Endothelial cell of umbilical vein (primary cell): ENCODE measurements around the gene PEX3. TPM values are rescaled to one million over a fixed set of nuclear protein-coding genes. Genes with fewer than 3 reads are reported as not detected.

Source experiments
- BruUV-seq: library from RNA; stranded (reverse); fragments of 400-500 nt; replicated peaks from 2 replicates; lab custom pipeline; 2021; lab: Mats Ljungman, UMichigan
- CTCF ChIA-PET: fragments of 300-600, 350-600 bp; sonication (Branson Sonifier 250); formaldehyde crosslinking; loops from one replicate; lab custom pipeline; 2021; ENCODE audit warnings: antibody characterized with exemption, inconsistent platforms; lab: Charles Lee
- POLR2A ChIA-PET: fragments of 300-600, 350-600 bp; sonication (Branson Sonifier 250); formaldehyde crosslinking; loops from one replicate; lab custom pipeline; 2021; ENCODE audit warnings: antibody characterized with exemption, inconsistent platforms; lab: Charles Lee
- DNase-seq: peaks from one replicate; pipeline ENCODE4 v3.0.0-alpha.2; 2011; ENCODE audit warnings: low read depth, low spot score
- FAIRE-seq: peaks from 2 replicates; lab custom pipeline; 2011; peaks lifted over from hg19 to GRCh38; lab: Jason Lieb, UNC
- H2AFZ ChIP-seq: 2 replicates; pipeline ENCODE4 v1.6.0; 2012; ENCODE audit warnings: low read depth, low read length, control low read depth, inconsistent platforms
- H3K27ac ChIP-seq: 2 replicates; pipeline ENCODE4 v1.5.1; 2011; ENCODE audit warnings: low read depth, mild to moderate bottlenecking, control low read depth, low read length, moderate library complexity; ENCODE audit not compliant: insufficient read depth
- H3K27me3 ChIP-seq, 2 experiments: 2 replicates each; pipeline versions ENCODE4 v1.6.0 to v1.6.1; 2011; ENCODE audit warnings: low read length in 2 of 2, mixed read lengths in 1 of 2; ENCODE audit not compliant: control insufficient read depth in 2 of 2, insufficient read depth in 2 of 2
- H3K36me3 ChIP-seq, 2 experiments: 2 replicates in 1 of 2; 3 replicates in 1 of 2; pipeline ENCODE4 v1.5.1; 2011; ENCODE audit warnings: low read length in 2 of 2, mild to moderate bottlenecking in 1 of 2, moderate library complexity in 1 of 2; ENCODE audit not compliant: control insufficient read depth in 2 of 2, insufficient read depth in 2 of 2; ENCODE audit errors: extremely low read depth in 1 of 2
- H3K4me1 ChIP-seq: 3 replicates; pipeline ENCODE4 v1.5.1; 2011; ENCODE audit warnings: mild to moderate bottlenecking, low read length; ENCODE audit not compliant: control insufficient read depth, insufficient read depth; ENCODE audit errors: extremely low read depth
- H3K4me2 ChIP-seq: 2 replicates; pipeline ENCODE4 v1.6.1; 2011; ENCODE audit warnings: low read length, control low read depth, mixed read lengths; ENCODE audit not compliant: insufficient read depth
- H3K4me3 ChIP-seq, 3 experiments: fragments of 200-600 bp in 1 of 3; sonication (generic), shearing (Covaris generic) in 1 of 3; replicated peaks in 1 of 3; 2 replicates each; pipeline ENCODE4 v1.5.1; 2011 to 2016; ENCODE audit warnings: control low read depth in 3 of 3, low read length in 3 of 3, mild to moderate bottlenecking in 2 of 3, inconsistent platforms in 1 of 3, low read depth in 1 of 3, moderate library complexity in 1 of 3; ENCODE audit not compliant: insufficient read depth in 1 of 3
- H3K79me2 ChIP-seq: 2 replicates; pipeline ENCODE4 v1.6.0; 2012; ENCODE audit warnings: low read length, inconsistent platforms; ENCODE audit not compliant: control insufficient read depth, insufficient read depth
- H3K9ac ChIP-seq: replicated peaks from 2 replicates; pipeline ENCODE3; 2011; ENCODE audit warnings: low read length, control low read depth; ENCODE audit not compliant: insufficient read depth; ENCODE audit errors: extremely low read depth
- H3K9me1 ChIP-seq: replicated peaks from 3 replicates; pipeline ENCODE4 v1.6.0; 2011; ENCODE audit warnings: mild to moderate bottlenecking, low read length; ENCODE audit not compliant: control insufficient read depth, insufficient read depth; ENCODE audit errors: extremely low read depth
- H3K9me3 ChIP-seq: replicated peaks from 2 replicates; pipeline ENCODE4 v1.5.1; 2012; ENCODE audit warnings: low read length, inconsistent platforms; ENCODE audit not compliant: control insufficient read depth, insufficient read depth
- H4K20me1 ChIP-seq: replicated peaks from 2 replicates; pipeline ENCODE3; 2011; ENCODE audit warnings: mild to moderate bottlenecking, low read length; ENCODE audit not compliant: control insufficient read depth, insufficient read depth; ENCODE audit errors: extremely low read depth
- EZH2 ChIP-seq: IDR thresholded peaks from 2 replicates; pipeline ENCODE4 v1.6.1; 2012; ENCODE audit warnings: borderline replicate concordance, low read depth, mild to moderate bottlenecking, moderate library complexity, low read length, inconsistent platforms; ENCODE audit not compliant: severe bottlenecking
- FOS ChIP-seq: IDR thresholded peaks from 2 replicates; pipeline ENCODE4 v1.6.1; 2011; ENCODE audit warnings: mild to moderate bottlenecking, low read length, moderate library complexity, borderline replicate concordance; ENCODE audit not compliant: insufficient read depth
- GATA2 ChIP-seq: IDR thresholded peaks from 2 replicates; pipeline ENCODE4 v1.7.0; 2011; ENCODE audit warnings: low read depth, mild to moderate bottlenecking, moderate library complexity, mixed read lengths, low read length; ENCODE audit not compliant: insufficient read length, insufficient read depth
- JUN ChIP-seq: IDR thresholded peaks from 2 replicates; pipeline ENCODE4 v1.6.1; 2011; ENCODE audit warnings: borderline replicate concordance, low read depth; ENCODE audit not compliant: insufficient read length, insufficient read depth
- MYC ChIP-seq: IDR thresholded peaks from one replicate; pipeline ENCODE4 v1.6.1; 2011; ENCODE audit warnings: mild to moderate bottlenecking, low read depth, low read length
- POLR2A ChIP-seq: IDR thresholded peaks from 2 replicates; pipeline ENCODE4 v1.6.1; 2012; ENCODE audit warnings: low read depth, mild to moderate bottlenecking, control low read depth, low read length
- POLR2AphosphoS5 ChIP-seq: IDR thresholded peaks from 2 replicates; pipeline ENCODE4 v1.6.1; 2012; ENCODE audit warnings: low read depth, mild to moderate bottlenecking, control low read depth, low read length, moderate library complexity; ENCODE audit not compliant: insufficient read depth
- dilution Hi-C: fragments of 300-500 bp; cut with MboI; formaldehyde crosslinking; loops from one replicate; pipeline ENCODE4 v1.15.0; 2019; ENCODE audit warnings: low sequenced_read_pairs; ENCODE audit not compliant: extremely low pct_ligation_motif_present
- intact Hi-C: fragments of 100-400 bp; cut with micrococcal nuclease; formaldehyde crosslinking; loops from one replicate; pipeline ENCODE4 v1.10.0; 2022
- polyA plus RNA-seq, 4 experiments: library from polyadenylated mRNA; depleted of rRNA in 3 of 4; stranded (reverse) in 3 of 4; unstranded in 1 of 4; fragments of >200 nt; gene quantifications; 2 replicates each; pipeline versions ENCODE4 v1.2.1 to v1.2.3, GENCODE V29; 2011 to 2012; ENCODE audit warnings: missing spikeins in 1 of 4
- total RNA-seq: library from RNA; stranded (reverse); gene quantifications from 2 replicates; pipeline ENCODE4 v1.2.3, GENCODE V29; 2021
- TF ChIP-seq, protein P1 (sequence below): IDR thresholded peaks from 2 replicates; pipeline ENCODE4 v1.6.1; 2011; ENCODE audit not compliant: insufficient read depth, insufficient read length
- TF ChIP-seq, protein P2 (sequence below), 2 donors: IDR thresholded peaks; 1 replicate in 1 of 2; 2 replicates in 1 of 2; pipeline ENCODE4 v1.5.1; 2011; ENCODE audit warnings: low read length in 2 of 2, mild to moderate bottlenecking in 2 of 2, moderate library complexity in 2 of 2, control low read depth in 1 of 2, inconsistent platforms in 1 of 2, low read depth in 1 of 2; ENCODE audit not compliant: insufficient read depth in 1 of 2; ENCODE audit errors: extremely low read depth in 1 of 2

Gene PEX3
- total and polyA plus RNA-seq, 2 donors (not counting 3 experiments of a cell fraction or from before 2014, with no cell fraction given), result 8.7 to 21.7 TPM

DNA sequence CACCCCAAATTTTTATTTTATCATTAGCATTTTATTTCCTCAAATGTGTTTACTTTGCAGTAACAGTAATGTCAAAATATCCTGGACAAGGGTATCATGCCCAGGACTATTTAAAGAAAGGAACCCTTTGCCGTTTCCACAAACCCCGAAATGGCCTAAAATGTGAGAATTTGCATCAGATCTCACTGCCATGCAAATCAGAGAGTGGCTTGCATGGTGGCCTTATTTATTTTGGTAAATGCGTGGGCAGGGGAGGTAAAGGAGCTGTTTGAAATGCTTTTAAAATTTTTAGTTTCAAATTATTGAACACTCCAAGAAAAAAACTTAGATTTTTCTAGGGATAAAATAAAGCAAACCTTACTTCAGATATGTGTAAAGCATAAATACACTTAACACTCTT lies 43.9 kb upstream of the PEX3 start:
- Histone ChIP-seq H3K27ac (no peak overlapping the region), H3K9me1 (no peaks in the 10 kb centered on the region), H3K4me2 (no peak overlapping the region), H4K20me1 (no peaks in the 10 kb centered on the region), H3K4me3 (no peak overlapping the region), H3K9me3 (no peaks in the 10 kb centered on the region), H3K9ac (no peak overlapping the region), H3K27me3 (no peaks in the 10 kb centered on the region), H3K79me2 (no peaks in the 10 kb centered on the region), H3K4me1 (no peaks in the 10 kb centered on the region), H2AFZ (no peak overlapping the region), H3K36me3 (no peaks in the 10 kb centered on the region)
- intact Hi-C loops (no loop called here), dilution Hi-C loops (no loop called here)
- CTCF ChIA-PET, result no interaction called here
- FAIRE-seq (no peak), DNase-seq (no peak)
- no peak for TF ChIP-seq EZH2
- no peak for TF ChIP-seq GATA2
- TF ChIP-seq JUN, result no peak
- TF ChIP-seq, protein P1, sequence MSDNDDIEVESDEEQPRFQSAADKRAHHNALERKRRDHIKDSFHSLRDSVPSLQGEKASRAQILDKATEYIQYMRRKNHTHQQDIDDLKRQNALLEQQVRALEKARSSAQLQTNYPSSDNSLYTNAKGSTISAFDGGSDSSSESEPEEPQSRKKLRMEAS, result no peak
- no peak for TF ChIP-seq POLR2A
- TF ChIP-seq MYC, result no peak
- TF ChIP-seq, protein P2, sequence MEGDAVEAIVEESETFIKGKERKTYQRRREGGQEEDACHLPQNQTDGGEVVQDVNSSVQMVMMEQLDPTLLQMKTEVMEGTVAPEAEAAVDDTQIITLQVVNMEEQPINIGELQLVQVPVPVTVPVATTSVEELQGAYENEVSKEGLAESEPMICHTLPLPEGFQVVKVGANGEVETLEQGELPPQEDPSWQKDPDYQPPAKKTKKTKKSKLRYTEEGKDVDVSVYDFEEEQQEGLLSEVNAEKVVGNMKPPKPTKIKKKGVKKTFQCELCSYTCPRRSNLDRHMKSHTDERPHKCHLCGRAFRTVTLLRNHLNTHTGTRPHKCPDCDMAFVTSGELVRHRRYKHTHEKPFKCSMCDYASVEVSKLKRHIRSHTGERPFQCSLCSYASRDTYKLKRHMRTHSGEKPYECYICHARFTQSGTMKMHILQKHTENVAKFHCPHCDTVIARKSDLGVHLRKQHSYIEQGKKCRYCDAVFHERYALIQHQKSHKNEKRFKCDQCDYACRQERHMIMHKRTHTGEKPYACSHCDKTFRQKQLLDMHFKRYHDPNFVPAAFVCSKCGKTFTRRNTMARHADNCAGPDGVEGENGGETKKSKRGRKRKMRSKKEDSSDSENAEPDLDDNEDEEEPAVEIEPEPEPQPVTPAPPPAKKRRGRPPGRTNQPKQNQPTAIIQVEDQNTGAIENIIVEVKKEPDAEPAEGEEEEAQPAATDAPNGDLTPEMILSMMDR (IDR thresholded peaks at IDR 0.05; ENCODE audit: extremely low read depth in 1 of 2, insufficient read depth in 1 of 2, low read depth in 1 of 2, low read length in 2 of 2), result no peak
- no peak for TF ChIP-seq POLR2AphosphoS5
- no peak for TF ChIP-seq FOS
- POLR2A ChIA-PET, result no interaction called here
- no TSS peak for BruUV-seq
